Measurements from ENCODE around the gene ARL16.
A peak's percentile ranks its signal among the peaks of the same experiment; 100 is the strongest.

The ARL16 gene

GRCh38 chr17:81684442-81684911, 880 bp upstream of the ARL16 start:
- DNase-seq (ENCODE audit: low read depth) = no peak
- peak overlapping the region; percentile 99 for H3K4me3 ChIP-seq (ENCODE audit: low read depth, low read length)
- TF ChIP-seq CTCF (IDR thresholded peaks at IDR 0.05; ENCODE audit: control insufficient read depth, extremely low read depth, insufficient read depth) = no peak

DNA sequence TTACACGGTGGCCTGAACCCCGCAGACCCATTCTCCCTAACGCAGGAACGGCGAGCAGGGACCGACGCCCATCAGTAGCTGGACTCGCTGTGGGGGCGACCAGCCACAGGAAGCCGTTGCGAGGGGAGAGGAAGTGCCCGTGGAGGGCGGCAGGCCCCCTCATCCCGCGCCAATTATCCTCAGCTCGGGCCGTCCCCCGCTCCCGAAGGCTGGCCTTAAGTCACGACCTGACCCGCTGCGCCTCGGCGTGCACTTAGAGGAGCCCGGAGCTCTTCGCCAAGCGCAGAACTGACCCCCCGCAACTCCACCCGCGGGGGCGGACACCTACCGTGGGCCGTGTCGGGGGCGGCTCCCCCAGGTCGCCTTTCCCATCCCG, 401 bp downstream of the ARL16 start:
- H3K4me3 ChIP-seq (ENCODE audit: low read depth, low read length) = peak overlapping the region; percentile 99
- no peak for TF ChIP-seq CTCF (IDR thresholded peaks at IDR 0.05; ENCODE audit: control insufficient read depth, extremely low read depth, insufficient read depth)
- no peak for DNase-seq (ENCODE audit: low read depth)

DNA sequence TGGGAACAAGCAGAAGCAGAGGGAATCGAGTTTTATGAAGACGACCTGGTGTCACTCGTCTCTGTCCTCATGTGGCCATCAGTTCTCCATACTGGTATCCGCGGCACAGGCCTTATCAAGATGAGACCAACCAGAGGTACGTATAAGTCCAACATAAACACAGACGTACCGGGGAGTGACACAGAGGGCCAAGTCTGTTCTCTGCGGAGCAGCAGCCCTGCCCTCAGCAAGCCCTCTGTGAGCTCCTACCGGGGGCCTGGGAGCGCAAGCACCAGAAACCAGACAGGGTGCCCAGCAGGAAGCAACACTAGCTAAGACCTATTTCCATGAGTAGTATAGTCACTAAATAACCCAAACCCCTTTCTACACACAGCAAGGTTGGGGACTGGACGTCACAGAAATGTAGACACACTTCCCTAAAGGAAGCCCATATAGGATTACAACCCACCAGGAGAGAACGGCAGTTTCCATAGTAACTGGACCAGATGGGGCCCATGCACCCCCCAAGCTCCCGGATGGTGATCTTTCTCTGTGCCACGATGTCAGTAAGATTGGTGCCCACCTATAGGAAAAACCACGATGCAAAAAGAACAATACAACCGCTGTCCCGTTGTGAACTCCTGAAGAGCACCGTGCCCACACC, 911 bp downstream of the ARL16 start:
- DNase-seq (ENCODE audit: low read depth) = no peak
- peak overlapping the region; percentile 99 for H3K4me3 ChIP-seq (ENCODE audit: low read depth, low read length)
- TF ChIP-seq CTCF (IDR thresholded peaks at IDR 0.05; ENCODE audit: control insufficient read depth, extremely low read depth, insufficient read depth) = no peak

DNA sequence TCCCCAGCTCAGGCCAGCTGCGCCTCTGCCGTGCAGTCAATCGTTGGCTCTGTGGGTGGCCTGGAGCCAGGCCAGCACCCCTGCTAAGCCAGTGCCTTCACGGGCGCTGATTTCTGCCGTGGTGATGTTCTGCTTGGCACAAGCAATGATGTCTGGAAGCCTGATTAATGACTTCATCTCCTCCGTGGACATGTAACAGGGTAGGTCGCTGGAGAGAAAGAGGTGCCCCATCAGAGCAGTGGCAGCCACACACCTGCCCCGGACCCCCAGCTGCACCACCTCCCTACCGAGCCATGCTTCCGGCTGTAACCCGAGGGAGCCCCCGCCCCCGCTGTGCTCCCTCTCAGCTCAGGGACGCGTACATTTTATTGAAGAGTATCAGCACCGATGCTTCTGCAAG, 1.9 kb downstream of the ARL16 start:
- DNase-seq (ENCODE audit: low read depth) = no peak
- no peak overlapping the region for H3K4me3 ChIP-seq (ENCODE audit: low read depth, low read length)
- TF ChIP-seq CTCF (IDR thresholded peaks at IDR 0.05; ENCODE audit: control insufficient read depth, extremely low read depth, insufficient read depth) = no peak

DNA sequence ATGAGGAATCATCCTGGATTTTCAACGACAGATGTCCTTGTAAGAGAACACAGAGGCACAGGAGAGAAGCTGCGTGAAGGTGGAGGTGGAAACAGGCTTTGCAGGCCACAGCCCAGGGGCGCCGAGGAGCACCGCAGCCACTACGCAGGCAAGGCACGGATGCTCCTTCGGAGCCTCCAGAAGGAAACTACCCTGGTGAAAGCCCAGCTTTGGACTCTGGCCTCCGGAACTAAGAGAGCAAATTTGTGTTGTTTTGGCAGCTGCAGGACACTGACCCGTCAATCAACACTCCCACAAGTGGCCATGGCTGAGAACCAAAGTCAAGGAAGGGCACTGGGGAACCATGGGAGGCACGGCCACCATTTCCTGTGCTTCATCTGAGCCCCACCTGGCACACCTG, 3.4 kb downstream of the ARL16 start:
- no peak overlapping the region for H3K4me3 ChIP-seq (ENCODE audit: low read depth, low read length)
- TF ChIP-seq CTCF (IDR thresholded peaks at IDR 0.05; ENCODE audit: control insufficient read depth, extremely low read depth, insufficient read depth) = no peak
- no peak for DNase-seq (ENCODE audit: low read depth)

DNA sequence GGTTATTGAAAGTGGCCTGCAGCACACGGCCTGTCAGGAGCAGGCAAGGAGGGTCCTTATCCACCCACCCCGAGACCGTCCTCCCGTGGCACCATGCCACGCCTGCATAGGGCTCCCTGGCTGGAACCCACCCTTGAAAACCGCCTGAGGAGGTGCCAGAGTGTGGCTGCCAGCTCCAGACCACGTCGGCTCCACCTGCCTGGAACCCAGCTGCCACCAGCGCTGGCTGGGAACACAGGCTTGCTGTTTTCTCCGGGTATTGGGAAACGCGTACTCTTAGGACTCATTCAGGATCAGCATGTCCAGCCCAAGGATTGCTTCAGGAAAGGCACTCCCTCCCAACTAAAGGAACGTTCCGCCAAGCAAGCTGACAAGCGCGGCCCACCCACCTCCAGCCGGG, 6.7 kb downstream of the ARL16 start:
- no peak overlapping the region for H3K4me3 ChIP-seq (ENCODE audit: low read depth, low read length)
- TF ChIP-seq CTCF (IDR thresholded peaks at IDR 0.05; ENCODE audit: control insufficient read depth, extremely low read depth, insufficient read depth) = no peak
- no peak for DNase-seq (ENCODE audit: low read depth)
